T-helper 1 cell treated with Interleukin-12 subunit alpha and Interleukin-12 subunit beta and Interleukin-4 antibody, amounts not matched to agents 30 ng/mL and 1 ng/mL, for 36 hours (primary cell): ENCODE measurements around the gene CSMD2. TPM values are rescaled to one million over a fixed set of nuclear protein-coding genes. Genes with fewer than 3 reads are reported as not detected.
"Not testable (repeated sequence)": the region's sequence is repeated elsewhere in the genome, so short reads cannot be mapped to it uniquely, and the experiment has no call there.

Experiments used
- intact Hi-C: fragments of 100-400 bp; cut with micrococcal nuclease; formaldehyde crosslinking; loops from one replicate; pipeline ENCODE4 v1.15.1; 2024
- total RNA-seq: library from RNA; stranded (reverse); gene quantifications from 2 replicates; pipeline ENCODE4 v1.2.3, GENCODE V29; 2022

CSMD2 gene
- total RNA-seq, 1 donor from 2014 or later, result not detected

DNA sequence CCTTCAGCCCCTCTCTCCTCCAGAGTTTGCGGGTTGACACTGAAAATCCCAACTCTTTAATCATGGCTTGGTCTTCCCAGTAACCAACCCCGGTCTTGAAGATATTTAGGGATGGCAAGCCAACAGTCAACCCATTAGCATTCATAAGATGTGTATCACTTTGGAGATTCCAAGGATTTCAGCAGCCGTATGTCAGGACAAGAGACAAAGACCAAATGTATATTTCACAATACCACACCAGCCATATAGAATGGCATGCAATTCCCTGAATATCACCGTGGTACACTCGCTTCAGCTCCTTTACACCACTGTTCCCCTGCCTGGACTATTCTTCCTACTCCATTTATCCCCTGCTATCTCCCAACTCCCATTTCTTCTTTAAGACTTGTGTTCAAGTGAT lies 109.2 kb downstream of the CSMD2 start:
- intact Hi-C loops, result no loop called here

- intact Hi-C loops, result no loop called here
These were observed 110.1 kb downstream of the CSMD2 start for GRCh38 chr1:34054920-34055319.

DNA sequence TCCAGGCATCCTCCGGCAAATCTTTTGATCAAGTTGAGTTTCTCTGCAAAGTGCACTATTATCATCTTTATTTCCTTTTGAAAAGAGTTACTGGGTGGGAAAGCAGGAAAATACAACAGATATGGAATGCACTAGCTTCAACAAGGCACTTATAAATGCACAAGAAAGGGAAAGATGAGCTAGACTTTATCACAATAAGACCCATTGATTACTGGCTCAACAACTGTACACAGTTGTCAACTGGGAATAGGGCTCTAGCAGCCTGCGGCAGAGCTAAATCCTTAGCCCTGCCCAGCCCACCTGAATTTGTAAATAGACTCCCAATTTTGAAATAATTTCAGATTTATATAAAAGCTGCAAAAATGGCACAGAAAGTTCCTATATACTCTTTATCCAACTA lies 111.4 kb downstream of the CSMD2 start:
- intact Hi-C loops, result no loop called here

DNA sequence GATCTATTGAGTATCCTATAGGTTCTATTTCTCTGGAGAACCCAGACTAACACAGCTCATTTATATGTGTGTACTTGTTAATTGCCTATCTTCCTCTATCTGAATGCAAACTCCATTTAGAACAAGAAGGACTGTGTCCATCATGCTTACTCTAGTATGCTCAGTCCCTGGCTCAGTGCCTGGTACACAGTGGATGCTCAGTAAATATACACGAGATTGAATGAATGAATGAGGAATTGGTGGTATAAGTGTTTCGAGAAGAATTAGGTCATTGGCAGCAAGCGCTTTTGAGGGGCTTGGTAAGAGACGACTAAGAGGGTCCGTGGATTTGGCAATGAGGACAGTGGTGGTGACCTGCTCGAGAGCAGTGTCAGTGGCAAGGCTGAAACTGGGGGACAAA lies 112.5 kb downstream of the CSMD2 start:
- intact Hi-C loops, result no loop called here

DNA sequence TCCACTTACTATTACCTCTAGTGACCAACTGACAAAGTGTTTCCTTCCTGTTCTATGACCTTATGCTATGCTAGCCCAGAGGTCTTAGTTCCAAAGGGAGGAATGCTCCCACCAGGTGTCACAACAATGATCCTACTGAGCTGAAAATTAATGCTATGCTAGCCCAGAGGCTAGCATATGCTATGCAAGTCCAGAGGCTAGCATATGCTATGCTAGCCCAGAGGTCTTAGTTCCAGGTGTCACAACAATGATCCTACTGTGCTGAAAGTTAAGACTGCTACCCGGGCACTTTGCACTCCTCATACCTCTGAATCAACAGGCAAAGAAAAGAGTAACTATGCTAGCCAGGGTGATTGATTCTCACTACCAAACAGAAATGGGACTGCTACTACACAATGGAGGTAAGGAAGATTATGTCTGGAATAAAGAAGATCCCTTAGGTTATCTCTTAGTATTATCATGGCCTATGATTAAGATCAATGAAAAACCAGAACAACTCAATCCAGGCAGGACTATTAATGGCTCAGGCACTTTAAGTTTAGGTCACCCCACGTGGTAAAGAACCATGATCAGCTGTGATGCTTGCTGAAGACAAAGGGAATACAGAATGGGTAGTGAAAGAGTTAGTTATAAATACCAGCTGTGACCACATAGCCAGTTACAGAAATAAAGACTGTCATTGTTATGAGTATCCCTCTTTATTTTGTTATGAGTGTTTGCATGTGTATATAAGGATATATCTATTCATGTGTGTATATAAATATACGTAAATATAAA lies 114.1 kb downstream of the CSMD2 start:
- intact Hi-C loops, result no loop called here

GRCh38 chr1:34049994-34050393 lies 115.0 kb downstream of the CSMD2 start:
- intact Hi-C loops, result no loop called here

- intact Hi-C loops, result no loop called here
These were observed 115.6 kb downstream of the CSMD2 start for GRCh38 chr1:34049477-34049876.

DNA sequence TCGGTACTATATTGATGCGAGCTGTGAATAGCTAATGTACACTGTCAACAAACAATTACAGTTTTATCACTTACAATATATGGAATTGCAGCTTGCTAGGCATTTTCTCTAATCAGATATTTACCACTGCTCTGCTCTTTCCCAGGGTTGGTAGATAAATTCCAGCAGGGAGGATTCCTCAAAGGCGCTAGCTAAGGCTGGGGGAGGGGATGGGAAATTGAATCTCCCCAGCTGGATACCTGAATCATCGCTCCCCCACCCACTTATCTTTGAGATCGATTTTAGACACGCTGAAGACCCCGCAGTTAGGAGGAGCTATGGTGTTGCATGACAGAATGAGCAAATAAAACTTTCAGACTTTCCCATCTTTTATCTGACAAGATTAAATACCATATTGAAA lies 127.2 kb downstream of the CSMD2 start:
- intact Hi-C loops, result no loop called here

DNA sequence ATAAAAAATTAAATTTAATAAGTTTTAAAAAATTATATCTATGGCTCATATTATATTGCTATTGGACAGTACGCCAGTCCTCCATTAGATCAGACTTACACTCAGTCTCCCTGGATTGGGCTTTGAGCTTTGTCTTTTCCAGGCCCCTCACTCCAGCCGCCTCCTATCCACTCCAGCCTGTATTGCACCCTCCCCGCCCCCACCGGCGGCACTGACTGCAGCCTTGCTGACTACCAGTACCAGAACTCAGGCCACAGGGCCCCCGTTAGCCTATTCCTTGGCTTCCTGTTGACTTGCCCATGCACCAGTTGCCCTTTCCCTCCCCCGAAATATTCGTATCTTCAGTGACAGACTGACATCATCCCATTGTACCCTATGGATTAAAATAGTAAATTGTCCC lies 127.9 kb downstream of the CSMD2 start:
- intact Hi-C loops, result no loop called here

DNA sequence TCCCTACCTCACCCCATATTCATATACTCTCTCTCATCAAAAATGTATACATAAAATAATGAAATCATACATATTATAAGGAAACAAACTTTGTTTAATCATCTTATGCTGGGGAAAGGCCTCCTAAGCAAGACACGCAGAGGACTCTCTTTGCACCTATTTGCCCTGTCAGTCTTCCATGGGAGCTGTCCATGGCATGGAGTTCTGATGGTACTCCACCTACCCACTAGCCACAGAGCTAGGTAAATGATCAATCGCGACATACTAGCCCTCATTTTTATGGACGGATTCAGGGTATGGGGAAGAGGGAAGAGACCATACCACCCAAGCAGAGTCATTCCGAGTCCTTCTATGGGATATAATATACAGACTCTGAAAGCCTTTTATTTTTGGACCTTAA lies 131.0 kb downstream of the CSMD2 start:
- intact Hi-C loops, result no loop called here

GRCh38 chr1:34029954-34030353 lies 135.1 kb downstream of the CSMD2 start:
- intact Hi-C loops, result no loop called here

DNA sequence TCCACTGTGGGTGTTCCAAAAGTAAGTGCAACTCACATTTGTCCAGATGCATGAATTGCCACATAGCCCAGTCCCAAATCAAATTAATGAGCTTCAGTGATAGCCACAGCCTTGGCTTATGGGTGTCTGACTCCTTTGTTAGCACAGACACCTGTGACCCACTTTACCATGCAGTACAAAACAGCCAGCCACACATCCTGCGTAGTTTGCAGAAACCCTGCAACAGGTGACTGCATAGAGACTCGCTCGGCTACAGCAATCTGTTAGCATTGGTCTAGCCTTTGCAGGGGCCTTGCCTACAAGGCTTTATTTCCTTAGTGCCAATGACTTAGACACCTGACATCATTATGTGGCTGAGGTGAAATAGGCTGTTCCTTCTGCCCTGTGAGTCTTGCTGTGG lies 135.5 kb downstream of the CSMD2 start:
- intact Hi-C loops, result no loop called here

GRCh38 chr1:34028381-34029055 lies 136.5 kb downstream of the CSMD2 start:
- intact Hi-C loops, result no loop called here

DNA sequence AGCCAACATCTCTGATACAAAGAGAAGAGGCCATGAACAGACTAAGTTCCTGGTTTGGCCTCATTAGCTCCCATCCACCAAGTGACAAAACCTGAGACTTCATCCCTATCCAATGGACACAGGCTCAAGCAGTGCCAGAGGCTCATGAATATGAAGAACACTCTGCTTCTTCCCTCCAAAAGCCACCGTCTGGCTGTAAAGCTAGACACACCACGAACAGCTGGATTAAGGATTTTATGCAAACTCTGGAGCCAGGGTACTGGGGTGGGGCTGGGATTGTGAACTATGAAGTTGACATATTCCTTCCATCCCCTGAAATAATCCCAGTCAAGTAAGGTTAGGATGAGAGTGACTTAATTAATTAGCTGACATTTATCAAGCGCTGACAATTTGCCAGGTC lies 139.4 kb downstream of the CSMD2 start:
- intact Hi-C loops, result no loop called here

DNA sequence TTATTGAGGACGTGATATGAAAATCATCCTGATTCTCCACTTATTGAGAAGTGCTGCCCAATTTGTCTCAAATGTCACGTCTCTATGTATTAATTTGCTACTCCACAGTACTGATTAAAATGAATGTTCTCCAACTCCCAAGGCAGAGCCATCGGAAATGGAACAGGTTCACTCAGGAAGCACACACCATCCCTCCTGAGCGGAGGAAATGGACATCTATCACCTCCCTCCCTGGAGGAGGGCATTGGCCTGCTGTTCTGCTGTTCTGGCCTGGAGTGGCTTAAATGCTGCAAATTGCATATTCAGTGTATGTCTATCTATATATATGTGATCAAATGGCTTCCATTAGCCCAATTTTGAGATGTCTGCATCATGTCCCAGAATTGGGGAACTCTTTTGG lies 140.5 kb downstream of the CSMD2 start:
- intact Hi-C loops, result no loop called here

- intact Hi-C loops, result no loop called here
These were observed 145.1 kb downstream of the CSMD2 start for GRCh38 chr1:34019741-34020552.

GRCh38 chr1:34018285-34018684 lies 146.7 kb downstream of the CSMD2 start:
- intact Hi-C loops, result no loop called here

DNA sequence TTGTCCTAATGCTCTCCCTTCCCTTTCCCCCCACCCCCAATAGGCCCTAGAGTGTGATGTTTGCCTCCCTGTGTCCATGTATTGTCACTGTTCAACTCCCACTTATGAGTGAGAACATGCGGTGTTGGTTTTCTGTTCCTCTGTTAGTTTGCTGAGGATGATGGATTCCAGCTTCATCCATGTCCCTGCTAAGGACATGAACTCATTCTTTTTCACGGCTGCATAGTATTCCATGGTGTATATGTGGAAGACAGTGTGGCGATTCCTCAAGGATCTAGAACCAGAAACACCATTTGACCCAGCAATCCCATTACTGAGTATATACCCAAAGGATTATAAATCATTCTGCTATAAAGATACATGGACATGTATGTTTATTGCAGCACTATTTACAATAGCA lies 148.7 kb downstream of the CSMD2 start:
- intact Hi-C loops, result not testable (repeated sequence)

DNA sequence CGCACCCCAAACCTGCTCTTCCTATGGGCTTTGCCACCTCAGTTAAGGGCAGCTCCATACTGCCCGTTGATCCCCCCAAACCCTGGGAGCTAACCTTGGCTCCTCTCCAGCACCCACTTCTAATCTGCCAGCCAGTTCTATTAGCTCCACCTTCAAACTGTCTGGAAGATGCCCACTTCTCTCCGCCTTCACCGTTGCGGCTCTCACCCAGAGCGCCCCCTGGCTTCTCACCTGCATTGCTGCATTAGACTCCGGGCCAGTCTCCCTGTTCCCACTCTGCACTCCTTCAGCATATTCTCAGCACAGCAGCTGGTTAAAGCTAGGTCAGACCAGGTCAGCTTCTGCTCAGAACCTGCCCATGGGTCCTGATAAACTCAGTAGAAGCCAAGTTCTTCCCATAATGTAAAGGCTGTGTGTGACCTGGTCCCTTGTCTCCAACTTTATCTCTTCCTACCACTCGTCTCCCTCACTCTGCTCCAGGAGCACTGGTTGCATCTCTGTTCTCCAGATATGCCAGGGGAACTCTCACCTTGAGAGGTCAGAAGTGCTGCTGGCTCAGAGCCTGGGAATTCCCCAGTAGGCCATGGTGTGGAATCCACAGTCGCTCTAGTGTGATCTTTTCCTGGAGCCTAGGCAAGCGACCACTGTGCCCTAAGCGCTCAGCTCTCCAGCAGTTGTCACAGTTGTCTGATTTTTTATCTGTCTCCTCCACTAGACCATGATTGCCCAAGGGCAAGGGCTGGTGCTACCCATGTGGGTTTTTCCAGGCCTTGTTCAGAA lies 150.9 kb downstream of the CSMD2 start:
- intact Hi-C loops, result loop anchor here (5.0 kb wide), 1 partner anchor 382 kb away; no protein-coding TSS in a partner anchor

DNA sequence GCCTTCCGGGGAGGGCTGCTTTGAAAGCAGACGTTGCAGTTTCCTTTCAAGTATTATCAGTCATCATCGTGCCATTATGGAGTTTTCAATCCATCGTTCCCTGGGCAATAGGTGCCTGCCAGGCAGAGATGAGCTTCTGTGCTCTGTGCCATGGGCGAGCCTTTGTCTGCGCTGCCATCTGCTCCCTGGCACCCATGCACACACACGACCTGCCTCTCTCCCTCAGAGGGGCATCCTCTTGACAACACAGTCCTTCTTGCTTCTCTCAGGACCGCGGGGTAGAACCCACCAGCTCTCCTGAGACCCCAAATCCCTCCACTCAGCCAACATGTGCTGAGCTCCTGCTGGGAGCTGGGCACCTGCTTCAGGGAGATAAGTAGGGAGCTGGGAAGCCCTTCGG lies 151.9 kb downstream of the CSMD2 start:
- intact Hi-C loops, result loop anchor here (5.0 kb wide), 1 partner anchor 381 kb away; no protein-coding TSS in a partner anchor

GRCh38 chr1:34009340-34009985 lies 155.6 kb downstream of the CSMD2 start:
- intact Hi-C loops, result no loop called here
